Uterus (tissue), 2 donors: Measurements from ENCODE around the gene RFX1.
"Not testable (repeated sequence)": the region's sequence is repeated elsewhere in the genome, so short reads cannot be mapped to it uniquely, and the experiment has no call there.

Source experiments
- POLR2A ChIP-seq, 2 donors: fragments of 450-650 bp; IDR thresholded peaks; one replicate each; pipeline ENCODE4 v1.6.1; 2016; ENCODE audit warnings: antibody characterized with exemption in 2 of 2, mild to moderate bottlenecking in 1 of 2, moderate library complexity in 1 of 2
- TF ChIP-seq, protein P1 (sequence below), 4 experiments: fragments of 200-600 bp in 2 of 4; fragments of 450-650 bp in 2 of 4; sonication (generic) in 2 of 4; IDR thresholded peaks; one replicate each; pipeline ENCODE4 v1.5.1; 2016 to 2019; ENCODE audit warnings: antibody characterized with exemption in 4 of 4, mild to moderate bottlenecking in 2 of 4, moderate library complexity in 1 of 4

DNA sequence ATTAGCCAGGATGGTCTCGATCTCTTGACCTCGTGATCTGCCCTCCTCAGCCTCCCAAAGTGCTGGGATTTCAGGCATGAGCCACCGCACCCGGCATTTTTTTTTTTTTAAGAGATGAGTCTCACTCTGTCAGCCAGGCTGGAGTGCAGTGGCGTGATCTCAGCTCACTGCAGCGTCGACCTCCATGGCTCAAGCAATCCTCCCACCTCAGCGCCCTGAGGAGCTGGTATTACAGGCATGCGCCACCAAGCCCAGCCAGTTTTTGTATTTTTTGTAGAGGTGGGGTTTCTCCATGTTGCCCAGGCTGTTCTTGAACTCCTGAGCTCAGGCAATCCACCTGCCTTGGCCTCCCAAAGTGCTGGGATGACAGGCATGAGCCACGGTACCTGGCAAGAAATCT is 41.7 kb upstream of the RFX1 start:
- not testable (repeated sequence) for TF ChIP-seq POLR2A (IDR thresholded peaks at IDR 0.05)
- TF ChIP-seq, protein P1, sequence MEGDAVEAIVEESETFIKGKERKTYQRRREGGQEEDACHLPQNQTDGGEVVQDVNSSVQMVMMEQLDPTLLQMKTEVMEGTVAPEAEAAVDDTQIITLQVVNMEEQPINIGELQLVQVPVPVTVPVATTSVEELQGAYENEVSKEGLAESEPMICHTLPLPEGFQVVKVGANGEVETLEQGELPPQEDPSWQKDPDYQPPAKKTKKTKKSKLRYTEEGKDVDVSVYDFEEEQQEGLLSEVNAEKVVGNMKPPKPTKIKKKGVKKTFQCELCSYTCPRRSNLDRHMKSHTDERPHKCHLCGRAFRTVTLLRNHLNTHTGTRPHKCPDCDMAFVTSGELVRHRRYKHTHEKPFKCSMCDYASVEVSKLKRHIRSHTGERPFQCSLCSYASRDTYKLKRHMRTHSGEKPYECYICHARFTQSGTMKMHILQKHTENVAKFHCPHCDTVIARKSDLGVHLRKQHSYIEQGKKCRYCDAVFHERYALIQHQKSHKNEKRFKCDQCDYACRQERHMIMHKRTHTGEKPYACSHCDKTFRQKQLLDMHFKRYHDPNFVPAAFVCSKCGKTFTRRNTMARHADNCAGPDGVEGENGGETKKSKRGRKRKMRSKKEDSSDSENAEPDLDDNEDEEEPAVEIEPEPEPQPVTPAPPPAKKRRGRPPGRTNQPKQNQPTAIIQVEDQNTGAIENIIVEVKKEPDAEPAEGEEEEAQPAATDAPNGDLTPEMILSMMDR (IDR thresholded peaks at IDR 0.05): not testable (repeated sequence)
